ENCODE measurements around the gene CCDC81. TPM values are rescaled to one million over a fixed set of nuclear protein-coding genes. Genes with fewer than 3 reads are reported as not detected.

Gene CCDC81
- total RNA-seq, 4 donors from 2014 or later: 1.1 to 1.8 TPM; not detected in 2

DNA sequence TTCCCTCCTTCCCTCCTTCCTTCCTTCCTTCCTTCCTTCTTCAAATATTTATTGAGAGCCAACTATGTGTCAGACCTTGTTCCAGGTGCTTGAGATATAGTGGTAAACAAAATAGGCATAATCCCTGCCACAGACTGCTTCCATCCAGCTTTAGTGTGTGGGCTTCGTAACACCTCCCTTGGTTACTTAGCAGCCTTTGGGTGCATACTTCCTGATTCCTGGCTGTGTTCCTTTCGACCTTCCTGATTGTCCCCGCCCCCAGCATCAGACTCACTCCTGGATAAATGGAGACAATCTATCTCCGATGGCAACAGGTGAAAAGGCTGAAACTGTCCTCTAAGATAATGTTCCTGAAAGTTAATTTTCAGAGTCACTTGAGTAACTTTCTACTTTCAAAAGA lies 13.5 kb downstream of the CCDC81 start:
- no peak overlapping the region for H3K4me3 ChIP-seq
- 70% methylated on average over 4 of the region's 4 CpGs for WGBS
- no peaks in the 10 kb centered on the region for H3K27me3 ChIP-seq
- no peak for DNase-seq (ENCODE audit: low spot score in 2 of 2)
- H3K36me3 ChIP-seq: no peaks in the 10 kb centered on the region
- H3K27ac ChIP-seq: no peak overlapping the region
- H3K4me1 ChIP-seq: no peaks in the 10 kb centered on the region
- no peaks in the 10 kb centered on the region for H3K9me3 ChIP-seq
- TF ChIP-seq POLR2AphosphoS5 (IDR thresholded peaks at IDR 0.05) (no peak), POLR2A (IDR thresholded peaks at IDR 0.05) (no peak), EP300 (IDR thresholded peaks at IDR 0.05) (no peak)
- TF ChIP-seq, protein P1, sequence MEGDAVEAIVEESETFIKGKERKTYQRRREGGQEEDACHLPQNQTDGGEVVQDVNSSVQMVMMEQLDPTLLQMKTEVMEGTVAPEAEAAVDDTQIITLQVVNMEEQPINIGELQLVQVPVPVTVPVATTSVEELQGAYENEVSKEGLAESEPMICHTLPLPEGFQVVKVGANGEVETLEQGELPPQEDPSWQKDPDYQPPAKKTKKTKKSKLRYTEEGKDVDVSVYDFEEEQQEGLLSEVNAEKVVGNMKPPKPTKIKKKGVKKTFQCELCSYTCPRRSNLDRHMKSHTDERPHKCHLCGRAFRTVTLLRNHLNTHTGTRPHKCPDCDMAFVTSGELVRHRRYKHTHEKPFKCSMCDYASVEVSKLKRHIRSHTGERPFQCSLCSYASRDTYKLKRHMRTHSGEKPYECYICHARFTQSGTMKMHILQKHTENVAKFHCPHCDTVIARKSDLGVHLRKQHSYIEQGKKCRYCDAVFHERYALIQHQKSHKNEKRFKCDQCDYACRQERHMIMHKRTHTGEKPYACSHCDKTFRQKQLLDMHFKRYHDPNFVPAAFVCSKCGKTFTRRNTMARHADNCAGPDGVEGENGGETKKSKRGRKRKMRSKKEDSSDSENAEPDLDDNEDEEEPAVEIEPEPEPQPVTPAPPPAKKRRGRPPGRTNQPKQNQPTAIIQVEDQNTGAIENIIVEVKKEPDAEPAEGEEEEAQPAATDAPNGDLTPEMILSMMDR (IDR thresholded peaks at IDR 0.05): no peak

DNA sequence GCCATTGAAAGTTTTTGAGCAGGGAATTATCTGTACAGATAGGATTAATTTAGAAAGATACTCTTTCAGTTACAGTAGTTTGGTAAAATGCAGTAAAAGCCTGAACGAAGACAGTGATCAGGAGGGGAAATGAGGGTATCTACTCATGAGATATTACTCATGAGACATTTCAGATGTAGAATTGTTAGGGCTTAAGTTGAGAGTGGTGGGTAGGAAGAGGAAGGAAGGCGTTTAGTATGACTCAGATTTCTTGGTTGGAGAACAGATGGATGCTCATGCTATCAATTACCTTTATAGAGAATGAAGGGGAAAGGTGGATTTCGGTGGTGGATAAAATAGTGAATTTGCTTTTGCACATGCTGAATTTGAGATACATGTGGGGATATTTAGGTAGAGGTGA lies 15.8 kb downstream of the CCDC81 start:
- 87% methylated on average over 3 of the region's 3 CpGs for WGBS
- Histone ChIP-seq H3K4me3 (no peak overlapping the region), H3K9me3 (no peaks in the 10 kb centered on the region), H3K27me3 (no peaks in the 10 kb centered on the region), H3K36me3 (no peaks in the 10 kb centered on the region), H3K27ac (no peak overlapping the region), H3K4me1 (no peaks in the 10 kb centered on the region)
- TF ChIP-seq POLR2AphosphoS5 (IDR thresholded peaks at IDR 0.05) (no peak), POLR2A (IDR thresholded peaks at IDR 0.05) (no peak), EP300 (IDR thresholded peaks at IDR 0.05) (no peak)
- TF ChIP-seq, protein P1 (IDR thresholded peaks at IDR 0.05): no peak
- no peak for DNase-seq (ENCODE audit: low spot score in 2 of 2)

DNA sequence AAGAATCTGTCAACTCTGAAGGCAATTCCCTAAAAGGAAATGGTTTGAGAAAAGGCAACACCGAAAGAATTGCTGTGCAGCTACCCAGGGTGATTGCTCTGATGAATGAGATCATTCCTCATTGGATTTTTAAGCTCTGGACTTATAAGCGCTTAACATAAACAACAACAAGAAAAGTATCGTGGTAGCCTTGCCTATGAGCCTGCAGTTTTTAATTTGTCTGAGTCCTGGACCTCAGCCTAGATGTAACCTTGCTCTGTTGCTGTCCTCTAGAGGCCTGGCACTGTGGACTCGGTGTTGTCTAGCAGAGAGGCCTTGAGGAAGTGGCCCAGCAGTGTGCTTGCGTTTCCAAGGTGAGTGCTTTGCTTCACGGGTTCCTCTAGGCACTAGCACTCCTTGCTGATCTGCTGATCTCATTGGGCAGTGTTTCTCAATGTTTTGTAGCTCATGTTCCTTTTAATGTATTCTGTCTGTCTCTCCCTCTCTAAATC lies 20.4 kb downstream of the CCDC81 start:
- Histone ChIP-seq H3K27me3 (no peaks in the 10 kb centered on the region), H3K9me3 (no peaks in the 10 kb centered on the region), H3K27ac (no peak overlapping the region), H3K36me3 (no peaks in the 10 kb centered on the region), H3K4me1 (no peaks in the 10 kb centered on the region), H3K4me3 (no peak overlapping the region)
- no peak for DNase-seq (ENCODE audit: low spot score in 2 of 2)
- 56% methylated on average over 6 of the region's 6 CpGs for WGBS
- TF ChIP-seq POLR2A (IDR thresholded peaks at IDR 0.05) (no peak), EP300 (IDR thresholded peaks at IDR 0.05) (no peak), POLR2AphosphoS5 (IDR thresholded peaks at IDR 0.05) (no peak)
- TF ChIP-seq, protein P1 (IDR thresholded peaks at IDR 0.05): no peak

DNA sequence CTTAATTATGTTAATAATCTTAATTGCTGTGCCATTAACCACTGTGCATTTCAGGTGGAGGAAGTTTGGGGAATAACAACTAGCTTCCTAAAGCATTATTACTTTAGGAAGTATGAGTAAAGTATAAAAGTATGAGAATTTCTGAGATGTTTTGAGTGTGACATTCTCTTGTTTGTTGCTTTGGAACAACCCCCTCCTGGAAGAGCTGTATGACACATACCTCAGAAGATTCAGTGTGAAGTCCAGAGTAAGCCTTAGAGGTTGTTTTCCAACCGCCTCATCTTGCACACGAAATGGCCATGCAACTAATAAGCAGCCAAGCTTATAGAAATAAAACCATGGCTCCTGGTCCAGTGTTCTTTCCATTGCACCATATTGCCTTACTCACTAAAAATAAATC lies 21.7 kb downstream of the CCDC81 start:
- DNase-seq (ENCODE audit: low spot score in 2 of 2): no peak
- WGBS: 92% methylated on average over 2 of the region's 2 CpGs
- TF ChIP-seq POLR2AphosphoS5 (IDR thresholded peaks at IDR 0.05): no peak
- TF ChIP-seq, protein P1 (IDR thresholded peaks at IDR 0.05): no peak
- no peak for TF ChIP-seq POLR2A (IDR thresholded peaks at IDR 0.05)
- TF ChIP-seq EP300 (IDR thresholded peaks at IDR 0.05): no peak
- H3K27me3 ChIP-seq: no peaks in the 10 kb centered on the region
- H3K9me3 ChIP-seq: no peaks in the 10 kb centered on the region
- H3K36me3 ChIP-seq: no peaks in the 10 kb centered on the region
- H3K4me3 ChIP-seq: no peak overlapping the region
- H3K4me1 ChIP-seq: no peaks in the 10 kb centered on the region
- H3K27ac ChIP-seq: no peak overlapping the region

DNA sequence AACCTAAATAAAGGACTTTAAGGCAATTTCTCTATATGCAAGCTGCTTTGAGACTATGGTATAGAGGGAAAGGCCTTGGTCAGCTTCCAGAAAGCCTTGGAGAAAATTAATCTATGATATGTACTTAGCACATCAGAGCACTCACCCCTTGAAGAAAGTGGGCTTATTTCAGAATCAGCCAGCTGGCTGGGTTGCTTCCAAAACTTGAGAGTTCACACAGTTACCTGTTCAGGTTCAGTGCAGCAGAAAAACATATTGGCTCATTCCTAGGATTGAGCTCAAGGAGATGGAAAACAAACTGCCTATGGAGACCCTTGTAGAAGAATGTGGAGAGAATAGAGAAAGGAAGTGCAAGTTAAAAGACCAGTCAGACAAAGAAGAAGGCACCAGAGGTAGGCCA lies 22.7 kb downstream of the CCDC81 start:
- Histone ChIP-seq H3K4me3 (no peak overlapping the region), H3K4me1 (no peaks in the 10 kb centered on the region), H3K9me3 (no peaks in the 10 kb centered on the region), H3K27me3 (no peaks in the 10 kb centered on the region), H3K27ac (no peak overlapping the region), H3K36me3 (no peaks in the 10 kb centered on the region)
- DNase-seq (ENCODE audit: low spot score in 2 of 2): no peak
- TF ChIP-seq POLR2A (IDR thresholded peaks at IDR 0.05): no peak
- no peak for TF ChIP-seq EP300 (IDR thresholded peaks at IDR 0.05)
- no peak for TF ChIP-seq POLR2AphosphoS5 (IDR thresholded peaks at IDR 0.05)
- TF ChIP-seq, protein P1 (IDR thresholded peaks at IDR 0.05): no peak

Data from suprapubic skin (tissue), 4 donors.